ENCODE measurements around the gene ABCA7. TPM values are rescaled to one million over a fixed set of nuclear protein-coding genes. Genes with fewer than 3 reads are reported as not detected.
A peak's percentile ranks its signal among the peaks of the same experiment; 100 is the strongest.

Gene ABCA7
- total RNA-seq, 3 donors from 2014 or later, result 8.0 to 31.8 (median 26.5) TPM

DNA sequence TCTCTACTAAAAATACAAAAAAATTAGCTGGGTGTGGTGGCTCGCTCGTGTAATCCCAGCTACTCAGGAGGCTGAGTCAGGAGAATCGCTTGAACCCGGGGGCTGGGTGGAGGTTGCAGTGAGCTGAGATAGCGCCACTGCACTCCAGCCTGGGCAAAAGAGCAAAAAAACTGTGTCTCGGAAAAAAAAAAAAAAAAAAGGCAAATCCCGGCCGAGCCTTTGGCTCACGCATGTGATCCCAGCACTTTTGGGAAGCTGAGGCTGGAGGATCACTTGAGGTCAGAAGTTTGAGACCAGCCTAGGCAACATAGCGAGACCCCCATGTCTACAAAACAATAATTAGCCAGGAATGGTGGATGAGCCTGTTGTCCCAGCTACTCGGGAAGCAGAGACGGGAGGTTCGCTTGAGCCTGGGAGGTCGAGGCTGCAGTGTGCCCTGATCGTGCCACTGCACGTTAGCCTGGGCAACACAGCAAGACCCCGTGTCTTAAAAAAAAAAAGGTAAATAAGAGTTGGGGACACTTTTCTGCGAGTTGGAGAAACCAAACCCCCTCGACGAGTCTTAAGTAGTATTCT, 63.3 kb downstream of the ABCA7 start:
- no peaks in the 10 kb centered on the region for H3K27me3 ChIP-seq
- H3K36me3 ChIP-seq, result peaks cover 6% of the 10 kb centered on the region
- no peak for DNase-seq (ENCODE audit: low spot score in 2 of 2)
- no peak for TF ChIP-seq POLR2AphosphoS5 (IDR thresholded peaks at IDR 0.05)
- TF ChIP-seq POLR2A (IDR thresholded peaks at IDR 0.05), result no peak
- TF ChIP-seq, protein P1, sequence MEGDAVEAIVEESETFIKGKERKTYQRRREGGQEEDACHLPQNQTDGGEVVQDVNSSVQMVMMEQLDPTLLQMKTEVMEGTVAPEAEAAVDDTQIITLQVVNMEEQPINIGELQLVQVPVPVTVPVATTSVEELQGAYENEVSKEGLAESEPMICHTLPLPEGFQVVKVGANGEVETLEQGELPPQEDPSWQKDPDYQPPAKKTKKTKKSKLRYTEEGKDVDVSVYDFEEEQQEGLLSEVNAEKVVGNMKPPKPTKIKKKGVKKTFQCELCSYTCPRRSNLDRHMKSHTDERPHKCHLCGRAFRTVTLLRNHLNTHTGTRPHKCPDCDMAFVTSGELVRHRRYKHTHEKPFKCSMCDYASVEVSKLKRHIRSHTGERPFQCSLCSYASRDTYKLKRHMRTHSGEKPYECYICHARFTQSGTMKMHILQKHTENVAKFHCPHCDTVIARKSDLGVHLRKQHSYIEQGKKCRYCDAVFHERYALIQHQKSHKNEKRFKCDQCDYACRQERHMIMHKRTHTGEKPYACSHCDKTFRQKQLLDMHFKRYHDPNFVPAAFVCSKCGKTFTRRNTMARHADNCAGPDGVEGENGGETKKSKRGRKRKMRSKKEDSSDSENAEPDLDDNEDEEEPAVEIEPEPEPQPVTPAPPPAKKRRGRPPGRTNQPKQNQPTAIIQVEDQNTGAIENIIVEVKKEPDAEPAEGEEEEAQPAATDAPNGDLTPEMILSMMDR (IDR thresholded peaks at IDR 0.05), result no peak
- intact Hi-C loops (cut with DNase I; ENCODE audit: low total_unique reads), result loop anchor here (5.0 kb wide), 1 partner anchor 76 kb away; the partner anchor contains the start of gene CNN2
- peaks cover 20 to 41% of the 10 kb centered on the region in 2 donors for H3K4me1 ChIP-seq
- H3K9me3 ChIP-seq, result no peaks in the 10 kb centered on the region
- H3K4me3 ChIP-seq, result peak overlapping the region; percentile 59 to 92 (median 86)
- H3K27ac ChIP-seq, result peak overlapping the region; percentile 97

DNA sequence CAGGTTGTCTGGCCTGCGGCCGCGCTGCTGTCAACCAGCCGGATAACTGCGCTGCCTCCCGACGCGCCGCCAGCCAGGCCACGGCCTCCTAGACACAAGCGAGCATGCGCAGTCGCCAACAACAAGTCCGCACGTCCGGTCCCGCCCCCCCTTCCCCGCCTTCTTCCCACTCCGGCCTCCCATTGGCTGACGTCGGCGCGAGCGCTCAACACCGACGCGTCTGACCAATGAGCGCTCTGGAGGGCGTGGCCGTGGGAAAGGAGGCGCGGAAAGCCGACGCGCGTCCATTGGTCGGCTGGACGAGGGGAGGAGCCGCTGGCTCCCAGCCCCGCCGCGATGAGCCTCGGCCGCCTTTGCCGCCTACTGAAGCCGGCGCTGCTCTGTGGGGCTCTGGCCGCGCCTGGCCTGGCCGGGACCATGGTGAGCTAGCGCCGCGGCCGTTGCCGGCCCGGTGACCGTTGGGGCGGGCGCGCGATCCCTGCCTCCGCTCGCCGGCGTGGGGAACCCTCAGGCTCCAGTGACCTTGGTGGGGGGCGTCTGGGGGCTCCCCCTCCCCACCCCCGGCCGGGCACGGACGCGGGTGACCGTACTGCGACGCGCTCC, 63.9 kb downstream of the ABCA7 start, which contains the start of gene GPX4:
Gene GPX4 (plus strand): TSS at position 287 of the 603 bp plus-strand sequence. CDS start 50 bp downstream, at position 337.
- peak within 1 kb of the TSS; percentile 97 for H3K27ac ChIP-seq
- H3K4me1 ChIP-seq, result peaks cover 16 to 35% of the 10 kb centered on the region in 2 donors
- no peaks in the 10 kb centered on the region for H3K27me3 ChIP-seq
- peak; percentile 99 to 100 for DNase-seq (ENCODE audit: low spot score in 2 of 2)
- TF ChIP-seq POLR2AphosphoS5 (IDR thresholded peaks at IDR 0.05) (peak; percentile 75 to 98 (median 86)), POLR2A (IDR thresholded peaks at IDR 0.05) (peak; percentile 72)
- TF ChIP-seq, protein P1 (IDR thresholded peaks at IDR 0.05), result no peak
- H3K4me3 ChIP-seq, result peak within 1 kb of the TSS; percentile 86 to 92 (median 88)
- intact Hi-C loops (cut with DNase I; ENCODE audit: low total_unique reads), result loop anchor here (5.0 kb wide), 1 partner anchor 77 kb away; the partner anchor contains the start of gene CNN2
- peaks cover 12% of the 10 kb centered on the region for H3K36me3 ChIP-seq
- H3K9me3 ChIP-seq, result no peaks in the 10 kb centered on the region

DNA sequence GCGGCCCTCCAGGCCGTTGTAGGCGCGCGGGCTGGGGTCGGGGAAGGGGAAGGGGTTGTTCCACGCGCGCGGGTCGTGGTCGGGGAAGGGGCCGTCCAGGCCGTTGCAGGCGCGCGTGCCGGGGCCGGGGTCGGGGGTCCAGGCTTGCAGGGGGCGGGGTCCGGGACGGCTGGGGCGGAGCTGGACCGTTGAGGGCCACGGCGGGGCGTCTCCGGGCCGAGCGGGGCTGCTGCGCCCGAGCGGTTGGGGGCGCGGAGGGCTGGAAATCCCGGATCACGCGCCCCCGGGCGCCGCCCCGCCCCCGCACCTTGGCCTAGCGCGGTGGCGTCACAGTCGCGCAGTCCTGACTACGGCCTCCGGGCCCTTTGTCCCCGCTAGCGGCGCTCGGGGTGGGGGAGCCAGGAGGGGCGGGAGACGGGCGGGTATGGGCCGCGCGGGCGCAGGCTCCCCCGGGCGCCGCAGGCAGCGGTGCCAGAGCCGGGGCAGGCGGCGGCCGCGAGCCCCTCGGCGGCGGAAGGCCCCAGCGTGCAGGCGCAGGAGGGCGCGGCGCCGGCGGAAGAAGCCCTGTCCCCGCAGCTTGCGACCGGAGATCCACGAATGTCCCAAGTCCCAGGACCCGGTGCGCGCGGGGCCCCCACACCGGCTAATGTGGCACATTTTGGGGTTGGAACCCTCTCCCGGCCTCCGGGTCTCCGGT, 64.6 kb downstream of the ABCA7 start:
- TF ChIP-seq POLR2AphosphoS5 (IDR thresholded peaks at IDR 0.05) (no peak), POLR2A (IDR thresholded peaks at IDR 0.05) (no peak)
- TF ChIP-seq, protein P1 (IDR thresholded peaks at IDR 0.05), result no peak
- H3K4me3 ChIP-seq, result peak overlapping the region; percentile 86 to 92 (median 88)
- H3K27ac ChIP-seq, result peak overlapping the region; percentile 97
- no peaks in the 10 kb centered on the region for H3K9me3 ChIP-seq
- H3K4me1 ChIP-seq, result peaks cover 12 to 30% of the 10 kb centered on the region in 2 donors
- intact Hi-C loops (cut with DNase I; ENCODE audit: low total_unique reads), result loop anchor here (5.0 kb wide), 1 partner anchor 77 kb away; the partner anchor contains the start of gene CNN2
- peaks cover 12% of the 10 kb centered on the region for H3K36me3 ChIP-seq
- DNase-seq (ENCODE audit: low spot score in 2 of 2), result peak in 1 of 2 donors; percentile 73
- H3K27me3 ChIP-seq, result no peaks in the 10 kb centered on the region

DNA sequence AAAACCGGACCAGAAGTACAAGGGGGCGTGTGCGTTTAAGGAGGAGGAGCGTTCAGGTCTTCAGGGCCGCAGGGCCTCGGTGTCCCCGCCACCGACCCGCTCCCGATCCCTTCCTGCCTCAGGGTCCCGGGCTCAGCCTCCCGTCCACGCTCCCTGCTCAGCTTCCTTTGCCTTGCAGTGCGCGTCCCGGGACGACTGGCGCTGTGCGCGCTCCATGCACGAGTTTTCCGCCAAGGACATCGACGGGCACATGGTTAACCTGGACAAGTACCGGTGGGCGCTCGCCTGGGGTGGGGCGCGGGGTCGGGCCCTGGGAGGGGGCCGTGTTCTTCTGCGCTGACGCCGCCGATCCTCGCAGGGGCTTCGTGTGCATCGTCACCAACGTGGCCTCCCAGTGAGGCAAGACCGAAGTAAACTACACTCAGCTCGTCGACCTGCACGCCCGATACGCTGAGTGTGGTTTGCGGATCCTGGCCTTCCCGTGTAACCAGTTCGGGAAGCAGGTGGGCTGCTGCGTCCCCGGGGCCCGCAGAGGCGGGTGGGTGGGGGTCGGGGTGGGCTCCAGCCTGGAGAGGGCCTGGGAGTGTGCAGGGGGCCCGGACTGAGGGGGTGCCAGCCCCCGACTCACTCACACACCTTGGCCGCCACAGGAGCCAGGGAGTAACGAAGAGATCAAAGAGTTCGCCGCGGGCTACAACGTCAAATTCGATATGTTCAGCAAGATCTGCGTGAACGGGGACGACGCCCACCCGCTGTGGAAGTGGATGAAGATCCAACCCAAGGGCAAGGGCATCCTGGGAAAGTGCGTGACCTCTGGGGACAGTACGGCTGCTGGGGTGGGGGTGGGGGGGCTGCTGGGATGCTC, 65.3 kb downstream of the ABCA7 start:
- H3K4me1 ChIP-seq, result peaks cover 12 to 30% of the 10 kb centered on the region in 2 donors
- H3K27me3 ChIP-seq, result no peaks in the 10 kb centered on the region
- H3K9me3 ChIP-seq, result no peaks in the 10 kb centered on the region
- intact Hi-C loops (cut with DNase I; ENCODE audit: low total_unique reads), result no loop called here
- H3K27ac ChIP-seq, result peak overlapping the region; percentile 97
- DNase-seq (ENCODE audit: low spot score in 2 of 2), result no peak
- peak overlapping the region; percentile 86 to 92 (median 88) for H3K4me3 ChIP-seq
- TF ChIP-seq POLR2AphosphoS5 (IDR thresholded peaks at IDR 0.05) (peak; percentile 24 to 67 (median 47)), POLR2A (IDR thresholded peaks at IDR 0.05) (no peak)
- TF ChIP-seq, protein P1 (IDR thresholded peaks at IDR 0.05), result no peak
- peaks cover 12% of the 10 kb centered on the region for H3K36me3 ChIP-seq
